Measurements from ENCODE around the gene SLC6A7.
"Not testable (repeated sequence)": the region's sequence is repeated elsewhere in the genome, so short reads cannot be mapped to it uniquely, and the experiment has no call there.

SLC6A7 gene

DNA sequence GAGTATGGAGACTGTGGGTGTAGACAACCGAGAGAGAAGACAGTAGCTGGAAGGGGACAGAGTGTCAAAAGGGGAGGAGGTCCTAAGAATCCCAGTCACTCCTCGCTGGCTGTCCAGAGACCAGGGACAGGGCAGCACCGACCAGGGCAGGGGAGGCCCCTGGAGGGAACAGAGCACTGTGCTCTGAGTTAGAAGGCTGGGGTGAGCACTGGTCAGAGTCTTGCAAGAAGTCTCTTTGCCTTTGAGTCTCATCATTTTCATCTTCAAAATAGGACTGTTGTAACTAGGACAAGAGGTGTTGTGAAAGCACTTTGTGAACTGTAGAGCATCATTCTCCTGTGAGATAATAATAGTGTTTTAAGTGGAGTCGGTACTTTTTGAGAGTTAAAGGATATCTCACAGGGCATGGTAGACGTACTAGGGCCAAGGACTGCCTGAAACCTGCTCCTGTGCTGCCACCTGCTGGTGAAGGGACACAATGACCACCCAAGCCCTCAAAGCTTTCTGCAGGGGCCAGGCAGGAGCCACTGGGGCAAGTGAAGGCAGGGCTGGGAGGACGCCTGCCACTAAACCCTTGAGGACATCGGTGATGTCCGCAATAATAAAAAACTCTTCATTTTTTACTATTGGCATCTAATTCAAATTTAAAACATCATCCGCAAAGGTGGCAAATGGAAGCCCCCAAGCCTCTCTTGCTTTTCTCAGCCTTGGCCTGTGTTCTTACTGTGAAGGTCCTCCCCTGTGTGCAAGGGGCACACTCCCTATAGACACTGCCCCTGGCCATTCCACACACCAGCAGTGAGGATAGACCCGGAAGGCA, 28.2 kb downstream of the SLC6A7 start:
- DNase-seq (ENCODE audit: low spot score), result peak; percentile 94

DNA sequence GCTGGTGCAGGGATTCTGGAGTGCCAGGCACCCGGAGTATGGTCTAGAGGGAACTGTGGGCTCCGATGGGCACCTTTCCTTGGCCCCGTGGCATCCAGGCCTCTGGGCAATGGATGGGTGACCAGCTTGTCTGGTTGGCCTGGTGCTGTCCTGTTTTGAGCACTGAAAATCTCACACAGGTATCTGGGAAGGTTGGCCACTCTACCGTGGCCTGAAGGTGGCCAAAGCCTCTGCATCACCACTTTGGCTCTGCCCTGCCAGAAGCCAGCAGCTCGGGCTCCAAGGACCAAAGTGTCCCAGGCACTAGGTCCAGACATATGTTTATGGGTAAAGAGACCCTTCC, 28.8 kb downstream of the SLC6A7 start:
- DNase-seq (ENCODE audit: low spot score), result no peak

DNA sequence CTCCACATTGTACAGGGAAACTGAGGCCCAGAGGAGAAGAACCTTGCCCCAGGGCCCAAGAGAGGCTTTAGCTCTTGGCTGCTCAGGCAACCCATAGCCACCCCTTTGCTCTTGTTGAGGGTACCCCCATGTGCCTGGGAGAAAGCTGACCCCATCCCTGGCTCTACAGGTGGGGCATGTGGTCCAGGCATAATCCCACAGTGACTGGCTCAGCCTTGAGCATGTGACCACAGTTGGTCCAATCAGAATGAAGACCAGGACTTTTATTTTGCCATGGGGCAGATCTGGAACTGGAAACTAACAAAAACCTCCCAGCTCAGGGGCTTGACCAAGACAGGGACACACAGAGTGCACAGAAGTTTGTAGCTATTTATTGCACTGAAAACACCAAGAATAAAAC, 29.3 kb downstream of the SLC6A7 start:
- DNase-seq (ENCODE audit: low spot score), result no peak

DNA sequence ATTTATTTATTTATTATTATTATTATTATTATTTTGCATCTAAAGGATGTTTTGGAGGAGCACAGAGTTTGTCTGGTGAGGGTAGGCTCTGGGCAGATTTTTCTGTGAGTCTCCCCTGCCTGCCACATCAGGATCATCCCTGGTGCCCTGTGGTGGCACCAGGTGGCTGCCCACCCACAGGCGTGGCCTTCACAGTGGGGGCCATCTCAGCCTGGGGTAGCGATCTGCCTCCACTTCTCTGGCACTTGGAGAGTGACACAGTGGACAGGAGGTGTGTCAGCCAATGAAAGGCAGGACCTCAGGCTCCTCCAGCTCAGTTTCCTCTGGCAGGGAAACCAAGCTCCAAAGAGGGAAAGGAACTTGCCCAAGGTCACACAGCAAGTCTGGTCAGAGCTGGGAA, 30.0 kb downstream of the SLC6A7 start:
- no peak for DNase-seq (ENCODE audit: low spot score)

DNA sequence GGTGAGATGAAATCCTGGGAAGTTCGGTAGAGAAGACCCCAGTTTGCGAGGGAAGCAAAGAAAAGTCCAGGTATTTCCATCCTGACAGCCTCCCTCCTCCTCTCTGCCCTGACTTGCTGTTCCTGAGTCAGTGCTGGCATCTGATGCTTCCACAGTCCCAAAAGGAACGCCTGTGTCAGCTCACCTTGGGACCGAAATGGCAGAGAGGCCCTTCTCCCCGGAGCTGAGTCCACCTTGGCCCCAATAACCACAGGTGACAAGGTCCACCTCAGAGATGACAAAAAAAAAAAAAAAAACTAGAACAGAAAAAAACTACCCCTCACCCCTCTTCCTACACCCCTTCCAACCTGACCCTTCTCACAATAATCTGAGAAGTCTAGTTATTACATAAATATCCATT, 31.6 kb downstream of the SLC6A7 start:
- DNase-seq (ENCODE audit: low spot score), result no peak

DNA sequence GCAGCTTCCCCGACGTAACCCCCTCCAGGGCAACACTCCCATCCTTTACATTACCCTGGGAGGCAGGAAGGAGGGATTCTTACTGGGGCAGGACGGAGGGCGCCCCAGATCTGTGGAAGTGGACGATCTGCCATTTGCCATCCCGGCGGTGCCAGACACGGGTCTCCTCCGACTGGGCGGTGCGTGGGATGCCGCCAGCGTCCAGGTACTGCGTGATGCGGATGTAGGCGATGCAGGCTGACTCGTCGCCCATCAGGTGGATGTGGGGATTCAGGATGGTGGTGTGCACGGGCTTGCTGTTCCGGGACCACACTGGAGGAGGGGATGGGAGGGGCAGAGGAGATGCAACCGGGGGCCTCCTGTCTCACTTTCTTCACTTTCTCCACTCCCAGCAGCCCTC, 33.0 kb downstream of the SLC6A7 start:
- DNase-seq (ENCODE audit: low spot score), result no peak

DNA sequence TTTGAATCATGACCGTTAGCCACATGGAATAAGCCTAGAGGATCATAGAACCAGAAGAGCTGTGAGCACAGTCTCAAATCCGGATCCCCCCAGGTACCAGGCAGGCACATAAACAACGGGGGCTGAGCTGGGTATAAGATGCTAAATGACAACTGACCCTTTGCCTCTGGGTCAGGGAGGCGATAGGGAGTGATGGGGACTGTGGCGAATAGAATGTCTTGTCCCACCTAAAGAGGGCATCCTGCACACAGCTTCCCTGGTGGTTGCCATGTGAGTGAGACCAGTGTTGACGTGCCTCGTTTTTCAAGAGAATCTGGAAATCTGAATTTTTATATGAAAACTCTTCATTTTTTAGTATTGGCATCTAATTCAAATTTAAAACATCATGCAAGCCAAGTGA, 33.6 kb downstream of the SLC6A7 start:
- DNase-seq (ENCODE audit: low spot score), result no peak

DNA sequence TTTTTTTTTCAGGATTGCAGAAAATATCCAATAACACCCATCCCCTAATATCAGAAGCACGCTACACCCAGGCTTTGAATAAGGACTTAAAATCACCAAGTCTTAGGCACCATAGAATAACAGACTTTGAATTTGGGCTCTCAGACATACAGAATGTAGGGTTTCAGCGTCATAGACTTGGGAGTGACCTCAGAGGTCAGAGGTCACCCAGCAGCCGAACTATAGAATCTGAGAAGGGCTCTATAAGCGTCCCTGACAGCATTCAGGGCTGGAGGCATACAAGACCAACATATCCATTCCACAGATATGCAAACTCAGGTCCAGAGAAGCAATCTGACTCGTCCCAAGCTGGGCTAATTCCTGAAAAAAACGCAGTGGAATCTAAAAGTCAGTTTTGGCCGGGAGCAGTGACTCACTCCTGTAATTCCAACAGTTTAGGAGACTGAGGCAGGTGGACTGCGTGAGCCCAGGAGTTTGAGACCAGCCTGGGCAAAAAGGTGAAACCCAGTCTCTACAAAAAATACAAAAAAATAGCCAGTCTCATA, 34.7 kb downstream of the SLC6A7 start:
- no peak for DNase-seq (ENCODE audit: low spot score)

DNA sequence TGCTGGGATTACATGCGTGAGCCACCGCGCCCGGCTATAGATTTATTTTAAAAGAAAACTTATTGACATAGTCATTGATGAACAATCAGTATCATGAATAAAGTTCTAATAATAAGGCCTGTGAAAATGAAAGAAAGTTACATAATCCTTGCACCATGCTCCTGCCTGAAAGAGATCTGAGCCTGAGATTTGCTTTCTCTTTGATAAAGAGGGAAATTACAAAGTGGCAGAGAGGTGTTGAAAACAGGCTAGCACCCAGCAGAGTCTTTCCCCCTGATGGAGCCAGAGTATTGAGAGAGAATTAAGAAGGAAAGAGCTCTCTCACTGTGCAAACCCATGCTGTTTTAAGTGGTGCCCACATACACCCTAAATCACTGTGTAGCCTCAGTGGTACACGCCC, 37.2 kb downstream of the SLC6A7 start:
- no peak for DNase-seq (ENCODE audit: low spot score)

DNA sequence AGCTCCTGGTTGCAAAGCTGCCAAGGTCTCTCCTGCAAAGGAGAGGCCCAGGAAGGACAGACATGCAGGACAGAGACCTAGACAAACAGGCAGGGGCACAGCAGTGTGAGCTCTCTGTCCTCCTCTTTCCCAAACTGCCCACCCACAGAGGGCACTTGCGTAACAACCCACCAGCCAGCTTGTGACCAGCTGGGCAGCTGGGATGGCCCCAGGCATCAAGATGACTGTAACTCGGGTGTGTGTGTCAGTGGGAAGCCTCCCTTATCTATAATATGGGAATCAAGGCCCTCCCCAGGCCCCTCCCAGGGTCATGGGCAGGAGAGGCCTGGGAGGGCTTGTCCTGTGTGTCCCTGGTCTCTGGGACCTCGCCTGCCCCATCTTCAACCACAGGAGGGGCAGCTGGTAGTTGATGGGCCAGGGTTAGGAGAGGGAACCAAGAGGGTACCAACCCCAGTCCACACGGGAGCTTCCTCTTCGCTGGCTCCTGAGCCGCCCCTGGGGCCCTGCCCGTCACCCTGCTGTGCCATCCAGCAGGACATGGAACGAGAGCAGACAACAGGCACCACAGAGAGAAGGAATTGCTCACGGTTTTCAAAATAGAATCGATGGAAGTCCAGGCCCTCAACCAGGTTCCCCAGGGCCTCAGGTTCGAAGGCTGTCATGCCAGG, 37.9 kb downstream of the SLC6A7 start:
- no peak for DNase-seq (ENCODE audit: low spot score)

DNA sequence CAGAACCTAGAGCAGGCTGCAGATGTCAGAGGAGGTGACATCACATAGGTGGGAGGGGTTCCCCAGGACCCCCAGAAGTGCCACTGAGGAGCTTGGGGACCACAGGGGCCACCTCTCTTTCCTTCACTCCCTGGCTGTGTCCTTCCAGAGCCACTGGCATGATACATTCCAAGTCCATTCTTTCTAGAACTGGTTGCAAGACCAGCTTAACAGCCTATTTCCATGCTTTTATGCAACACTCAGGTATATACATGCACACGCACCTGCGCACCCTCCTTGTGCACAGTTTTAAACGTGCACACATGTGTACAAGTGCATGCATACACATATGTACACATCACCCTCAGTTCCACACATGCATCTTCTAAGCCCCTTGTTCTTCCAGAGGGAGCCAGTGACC, 39.7 kb downstream of the SLC6A7 start:
- DNase-seq (ENCODE audit: low spot score), result no peak

DNA sequence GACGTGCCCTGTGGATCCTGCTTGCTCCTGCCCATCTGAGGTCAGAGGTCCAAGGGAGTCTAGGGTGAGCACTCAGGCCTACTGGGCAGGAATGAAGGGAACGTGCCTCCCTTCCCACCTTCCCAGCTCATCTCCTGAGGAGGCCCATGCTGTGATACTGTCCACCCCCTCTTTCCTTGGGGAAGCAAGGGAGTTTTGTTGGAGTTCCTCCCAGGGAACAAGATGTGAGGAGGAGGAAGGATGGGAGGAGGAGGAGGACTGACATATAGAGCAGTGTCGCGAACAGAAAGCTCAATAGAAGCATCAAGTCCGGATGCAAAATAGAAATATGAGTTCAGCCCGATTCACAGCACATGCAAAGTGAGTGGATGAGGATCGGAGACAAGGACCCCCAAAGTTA, 41.0 kb downstream of the SLC6A7 start:
- no peak for DNase-seq (ENCODE audit: low spot score)

DNA sequence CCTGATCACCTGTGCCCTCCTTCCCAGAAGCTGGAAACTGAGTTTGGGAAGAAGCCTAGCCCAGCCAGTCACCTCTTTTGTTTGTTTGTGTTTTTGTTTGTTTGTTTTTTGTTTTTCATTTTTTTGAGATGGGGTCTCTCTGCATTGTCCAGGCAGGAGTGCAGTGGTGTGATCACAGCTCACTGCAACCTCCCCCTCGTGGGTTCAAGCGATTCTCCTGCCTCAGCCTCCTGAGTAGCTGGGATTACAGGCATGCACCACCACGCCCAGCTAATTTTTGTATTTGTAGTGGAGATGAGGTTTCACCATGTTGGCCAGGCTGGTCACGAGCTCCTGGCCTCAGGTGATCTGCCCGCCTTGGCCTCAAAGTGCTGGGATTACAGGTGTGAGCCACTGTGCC, 43.8 kb downstream of the SLC6A7 start:
- DNase-seq (ENCODE audit: low spot score), result not testable (repeated sequence)

DNA sequence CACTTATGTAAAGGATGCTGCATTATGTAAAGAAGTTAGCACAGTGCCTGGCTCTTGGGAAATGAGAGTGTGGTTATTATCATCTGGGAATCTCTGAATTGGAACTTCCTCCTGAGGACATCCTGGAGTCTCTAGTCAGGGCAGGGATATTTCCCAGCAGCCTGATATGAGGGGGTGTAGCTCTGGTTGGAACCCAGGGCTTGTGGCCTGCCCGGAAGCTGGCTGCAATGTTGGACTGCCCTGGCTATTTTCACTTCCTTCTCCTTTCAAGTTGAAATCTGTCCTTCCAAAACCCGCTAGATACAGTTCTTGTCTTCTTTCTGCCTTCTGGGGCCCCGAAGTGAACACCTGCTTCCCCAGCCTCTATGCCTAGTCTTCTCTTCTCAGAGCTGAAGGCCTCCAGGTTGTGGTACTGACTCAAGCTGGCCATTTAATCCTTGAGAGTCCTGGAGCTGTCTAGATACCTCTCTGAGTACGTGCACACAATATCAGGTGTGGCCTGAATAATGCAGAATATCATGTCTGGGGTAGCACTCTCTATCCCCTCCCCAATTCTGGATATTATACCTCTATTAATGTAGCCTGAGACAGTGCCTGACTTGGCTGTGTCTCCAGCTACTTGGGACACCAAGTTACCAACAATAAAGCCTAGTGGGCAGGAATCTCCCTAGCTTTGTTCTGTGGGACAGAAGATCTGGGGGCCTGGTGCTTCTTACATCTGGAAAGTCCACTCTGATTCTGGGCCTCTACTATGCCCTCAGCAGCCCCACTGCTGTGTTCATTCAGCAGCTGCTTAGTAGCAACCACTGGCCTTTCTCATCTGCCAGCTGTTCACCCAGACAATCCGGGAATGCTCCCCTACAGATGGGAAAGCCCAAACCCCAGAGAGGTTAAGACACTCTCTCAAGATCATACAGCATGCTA, 45.0 kb downstream of the SLC6A7 start:
- peak; percentile 39 for DNase-seq (ENCODE audit: low spot score)

DNA sequence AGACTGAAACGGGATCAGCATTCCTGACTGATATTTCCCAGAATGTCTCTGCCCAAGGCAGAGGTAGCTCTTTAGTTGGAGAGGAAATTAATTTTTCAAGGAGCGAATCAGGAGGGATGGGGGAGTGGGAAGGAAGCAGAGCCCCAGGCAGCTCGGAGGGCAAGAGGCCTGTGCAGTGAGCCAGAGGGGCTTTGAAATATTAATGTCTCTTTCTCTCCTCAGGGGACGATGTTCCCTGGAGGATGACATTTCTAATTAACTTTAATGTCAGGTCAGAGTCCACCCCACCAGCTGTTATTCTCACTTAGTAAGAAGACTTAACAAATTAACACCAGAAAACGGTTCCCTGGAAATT, 45.6 kb downstream of the SLC6A7 start:
- no peak for DNase-seq (ENCODE audit: low spot score)

DNA sequence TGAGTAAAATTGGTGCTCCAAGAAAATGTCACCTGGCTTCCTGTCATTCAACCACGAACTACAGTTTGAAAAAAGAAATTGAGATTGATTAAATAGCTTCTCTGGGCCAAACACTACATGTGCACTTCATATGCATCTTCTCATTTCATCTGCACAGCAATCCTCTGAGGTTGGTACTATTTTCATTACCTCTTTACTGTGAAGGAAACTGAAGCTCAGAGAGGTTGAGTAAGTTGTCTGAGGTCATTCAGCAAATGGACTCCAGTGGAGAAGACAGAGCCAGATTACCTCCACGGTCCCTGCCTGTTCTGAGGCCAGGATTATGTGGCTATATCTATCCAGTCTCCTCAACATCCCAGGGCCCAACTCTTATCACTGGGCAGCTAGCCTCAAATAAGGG, 46.5 kb downstream of the SLC6A7 start:
- DNase-seq (ENCODE audit: low spot score), result no peak

DNA sequence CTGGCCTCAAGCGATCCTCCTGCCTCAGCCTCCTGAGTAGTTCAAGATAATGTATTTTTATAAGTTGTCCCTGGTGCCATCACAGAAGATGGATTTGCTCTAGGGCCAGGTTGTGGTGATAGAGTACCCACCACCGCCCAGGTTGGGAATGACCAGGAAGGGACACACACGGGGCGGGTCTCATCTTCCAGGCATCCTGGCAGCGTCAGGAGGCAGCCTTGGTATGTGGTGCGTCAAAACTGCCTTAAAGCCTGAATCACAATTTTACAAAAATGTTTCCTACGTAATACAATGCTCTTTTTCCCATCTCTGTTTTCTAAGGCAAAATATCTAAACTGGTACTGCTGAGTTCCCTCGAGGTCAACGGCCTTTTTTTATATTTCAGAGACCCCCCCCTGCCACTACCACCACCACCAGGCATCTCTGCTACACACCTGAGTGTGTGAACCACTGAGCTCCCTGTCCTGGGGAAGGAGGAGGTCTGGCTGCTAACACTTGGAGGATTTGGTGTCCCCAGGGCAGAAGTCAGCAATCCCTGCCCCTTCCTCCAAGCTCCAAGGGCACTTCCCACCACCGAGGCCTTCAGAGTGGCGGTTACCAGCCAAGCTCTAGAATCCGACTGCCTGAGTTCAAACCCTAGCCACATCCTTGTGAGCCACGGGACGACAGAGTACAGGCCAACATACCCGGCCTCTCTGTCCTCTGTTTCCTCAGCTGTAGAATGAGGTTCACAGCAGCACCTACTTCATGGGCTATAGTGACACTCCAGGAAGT, 47.3 kb downstream of the SLC6A7 start:
- DNase-seq (ENCODE audit: low spot score), result no peak

DNA sequence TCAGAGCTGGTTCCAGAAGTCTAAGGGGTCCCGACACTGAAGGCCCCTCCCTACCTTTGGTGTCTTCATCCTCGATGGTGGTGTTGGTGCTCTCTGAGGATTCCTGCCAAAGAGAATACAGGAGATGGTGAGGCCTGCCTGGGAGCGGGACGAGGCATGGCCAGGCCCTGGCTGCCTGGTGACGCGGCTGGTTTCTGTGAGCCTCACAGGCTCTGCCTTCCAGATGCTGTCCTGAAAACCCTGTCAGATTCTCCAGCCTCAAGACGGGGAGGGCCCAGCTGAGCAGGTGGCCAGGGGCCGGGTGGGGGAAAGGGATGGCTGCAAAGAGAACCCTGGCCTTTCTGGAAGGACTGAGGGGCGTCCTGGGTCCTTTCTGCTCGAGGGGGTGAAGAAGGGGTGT, 48.8 kb downstream of the SLC6A7 start:
- no peak for DNase-seq (ENCODE audit: low spot score)

DNA sequence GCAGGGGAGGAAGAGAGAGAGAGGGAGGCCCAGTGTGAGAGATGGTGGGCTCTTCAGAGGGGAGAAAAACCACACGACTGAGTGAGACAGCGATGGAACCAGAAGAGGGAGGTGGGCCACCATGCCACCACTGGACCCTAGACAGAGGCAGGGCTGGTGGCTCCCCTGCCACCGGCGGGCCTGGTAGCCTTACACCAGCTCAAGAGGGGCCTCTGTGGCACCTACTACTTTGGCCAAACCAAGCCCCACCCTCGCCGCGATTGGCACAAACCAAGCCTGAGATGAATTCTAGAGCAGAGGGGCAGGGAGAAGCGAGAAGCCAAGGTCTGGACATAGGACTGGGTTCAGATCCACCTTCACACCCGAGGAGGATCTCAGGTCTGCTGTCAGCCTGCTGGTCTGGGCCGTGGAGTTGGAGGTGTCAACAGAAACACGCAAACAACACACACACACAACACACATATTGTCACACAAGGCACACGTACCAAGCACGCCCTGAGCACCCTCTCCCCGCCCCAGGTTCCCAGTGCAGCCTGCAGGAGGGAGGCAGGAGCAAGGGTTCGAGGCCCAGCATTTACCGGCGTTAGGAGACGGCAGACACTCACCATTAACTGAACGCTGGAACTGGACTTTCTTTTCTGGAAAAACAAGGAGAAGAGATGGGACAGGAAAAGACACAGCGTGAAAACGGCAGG, 49.4 kb downstream of the SLC6A7 start:
- no peak for DNase-seq (ENCODE audit: low spot score)

DNA sequence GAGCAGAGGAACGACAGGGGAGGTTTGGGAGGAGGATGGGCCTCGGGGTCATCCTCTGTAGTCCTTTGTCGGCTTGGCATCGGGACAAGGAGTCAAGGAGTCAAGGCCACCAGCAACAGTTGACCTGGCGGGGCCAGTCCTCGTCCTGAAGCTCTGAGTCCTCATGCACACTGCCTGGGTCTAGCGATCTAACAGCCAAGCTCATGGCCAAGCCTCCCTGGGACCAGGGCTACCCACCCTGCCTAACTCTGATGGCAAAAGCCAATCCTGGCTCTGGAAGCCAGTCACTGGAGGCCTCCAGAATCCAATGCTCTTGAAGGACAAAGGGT, 49.9 kb downstream of the SLC6A7 start:
- DNase-seq (ENCODE audit: low spot score), result no peak
